ENCODE results near the gene RAB40B. TPM values are rescaled to one million over a fixed set of nuclear protein-coding genes. Genes with fewer than 3 reads are reported as not detected.

The RAB40B gene
- total RNA-seq, 6 experiments from 2014 or later, result 3.7 to 12.5 (median 9.3) TPM

DNA sequence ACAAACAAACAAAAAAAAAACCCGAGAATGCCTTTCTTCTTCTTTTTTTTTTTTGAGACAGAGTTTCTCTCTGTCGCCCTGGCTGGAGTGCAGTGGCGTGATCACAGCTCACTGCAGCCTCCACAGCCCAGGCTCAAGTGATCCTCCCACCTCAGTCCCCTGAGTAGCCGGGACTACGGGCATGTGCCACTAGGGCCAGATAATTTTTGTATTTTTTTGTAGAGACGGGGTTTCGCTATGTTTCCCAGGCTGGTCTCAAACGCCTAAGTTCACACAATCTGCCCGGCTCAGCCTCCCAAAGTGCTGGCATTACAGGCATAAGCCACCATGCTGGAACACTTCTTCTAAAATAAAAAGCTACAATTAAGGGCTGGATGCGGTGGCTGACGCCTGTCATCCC is 33.3 kb downstream of the RAB40B start:
- H3K9me3 ChIP-seq, result no peaks in the 10 kb centered on the region
- no peak overlapping the region for H3K27ac ChIP-seq
- DNase-seq, result peak in 1 of 3 donors; percentile 3
- 75% methylated on average over 7 of the region's 11 CpGs for WGBS (ENCODE audit: insufficient coverage, low coverage, low lambda C conversion rate, missing lambda C conversion rate)
- no peak overlapping the region for H3K4me3 ChIP-seq
- H3K27me3 ChIP-seq, result no peaks in the 10 kb centered on the region
- no peaks in the 10 kb centered on the region for H3K4me1 ChIP-seq
- ATAC-seq, result no peak
- H3K36me3 ChIP-seq, result no peaks in the 10 kb centered on the region
- TF ChIP-seq CTCF (IDR thresholded peaks at IDR 0.05) (no peak), POLR2A (IDR thresholded peaks at IDR 0.05) (no peak)
- intact Hi-C loops (cut with DNase I), result loop anchor here in 1 of 2 donors (10.0 kb wide), 1 partner anchor 90 kb away; the partner anchor contains the start of gene TBCD

DNA sequence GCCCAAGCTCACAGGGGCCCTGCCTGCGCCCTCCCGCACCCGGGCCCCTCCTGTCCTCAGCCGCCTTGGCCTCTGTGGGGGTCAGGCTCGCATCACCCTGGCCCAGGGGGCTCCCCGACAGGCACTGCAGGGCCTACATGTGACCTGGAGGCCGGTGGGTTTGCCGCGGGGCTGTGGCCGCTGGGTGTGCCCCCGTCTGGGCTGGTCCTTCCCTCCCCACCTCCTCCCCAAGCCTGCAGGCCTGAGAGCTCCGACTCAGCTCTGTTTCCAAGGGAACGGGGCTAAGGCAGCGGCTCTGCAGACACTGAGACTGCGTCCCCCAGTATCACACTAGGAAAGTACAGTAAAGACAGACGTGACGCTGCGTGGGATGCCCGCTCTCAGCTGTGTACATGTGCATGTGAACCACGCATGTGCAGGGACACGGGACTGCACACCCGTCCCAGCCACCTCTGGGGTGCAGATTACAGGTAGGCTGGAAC is 33.8 kb downstream of the RAB40B start:
- Histone ChIP-seq H3K4me3 (no peak overlapping the region), H3K27ac (no peak overlapping the region), H3K36me3 (no peaks in the 10 kb centered on the region), H3K9me3 (no peaks in the 10 kb centered on the region), H3K27me3 (no peaks in the 10 kb centered on the region), H3K4me1 (no peaks in the 10 kb centered on the region)
- ATAC-seq (no peak), DNase-seq (peak in 2 of 3 donors; percentile 10 to 42)
- 80% methylated on average over 2 of the region's 22 CpGs for WGBS (ENCODE audit: insufficient coverage, low coverage, low lambda C conversion rate, missing lambda C conversion rate)
- intact Hi-C loops (cut with DNase I), result loop anchor here in 1 of 2 donors (10.0 kb wide), 1 partner anchor 90 kb away; the partner anchor contains the start of gene TBCD
- no peak for TF ChIP-seq POLR2A (IDR thresholded peaks at IDR 0.05)
- no peak for TF ChIP-seq CTCF (IDR thresholded peaks at IDR 0.05)

- TF ChIP-seq POLR2A (IDR thresholded peaks at IDR 0.05), result no peak
- no peak for TF ChIP-seq CTCF (IDR thresholded peaks at IDR 0.05)
- Histone ChIP-seq H3K4me3 (no peak overlapping the region), H3K36me3 (no peaks in the 10 kb centered on the region), H3K4me1 (no peaks in the 10 kb centered on the region), H3K27me3 (no peaks in the 10 kb centered on the region), H3K9me3 (no peaks in the 10 kb centered on the region), H3K27ac (no peak overlapping the region)
- intact Hi-C loops (cut with DNase I), result loop anchor here in 1 of 2 donors (10.0 kb wide), 1 partner anchor 91 kb away; the partner anchor contains the start of gene TBCD
- ATAC-seq (no peak), DNase-seq (no peak)
- WGBS (ENCODE audit: insufficient coverage, low coverage, low lambda C conversion rate, missing lambda C conversion rate), result 100% methylated on average over 3 of the region's 17 CpGs
These were observed 34.3 kb downstream of the RAB40B start for GRCh38 chr17:82664276-82664575.

DNA sequence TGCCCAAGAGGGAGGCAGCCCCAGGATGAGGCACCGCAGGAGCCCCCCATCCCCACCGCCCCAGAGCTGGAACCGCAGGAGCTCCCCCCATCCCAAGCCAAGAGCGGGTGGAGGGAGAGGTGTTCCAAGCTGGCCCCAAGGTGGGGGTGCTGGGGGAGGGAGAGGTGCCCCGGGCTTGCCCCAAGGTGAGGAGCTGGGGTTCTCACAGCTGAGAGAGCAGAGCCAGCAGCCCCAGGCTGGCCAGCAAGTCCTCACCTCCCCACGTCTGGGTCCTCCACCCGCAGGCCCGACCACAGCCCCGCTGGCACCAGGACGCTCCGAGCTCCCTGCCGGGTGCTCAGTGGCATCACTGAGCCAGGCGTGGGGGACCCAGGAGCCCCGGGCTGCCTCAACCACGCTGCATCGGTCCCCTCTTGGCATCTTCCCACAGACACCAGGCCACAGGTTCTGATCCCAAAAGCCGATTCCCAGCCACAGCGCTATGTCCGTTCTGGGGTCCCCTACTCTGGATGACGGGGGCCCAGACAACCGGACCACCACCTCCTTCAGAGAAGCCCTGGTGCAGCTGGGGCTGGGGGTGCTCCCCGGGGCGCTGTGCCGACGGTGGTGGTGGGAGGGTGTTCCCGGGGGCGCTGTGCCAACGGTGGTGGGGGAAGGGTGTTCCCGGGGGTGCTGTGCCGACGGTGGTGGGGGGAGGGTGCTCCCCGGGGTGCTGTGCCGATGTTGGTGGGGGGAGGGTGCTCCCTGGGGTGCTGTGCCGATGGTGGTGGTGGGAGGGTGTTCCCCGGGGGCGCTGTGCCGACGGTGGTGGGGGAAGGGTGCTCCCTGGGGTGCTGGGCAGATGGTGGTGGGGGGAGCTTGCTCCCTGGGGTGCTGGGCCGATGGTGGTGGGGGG is 34.9 kb downstream of the RAB40B start:
- no peaks in the 10 kb centered on the region for H3K36me3 ChIP-seq
- H3K27ac ChIP-seq, result no peak overlapping the region
- intact Hi-C loops (cut with DNase I), result loop anchor here in 1 of 2 donors (10.0 kb wide), 1 partner anchor 91 kb away; the partner anchor contains the start of gene TBCD
- H3K4me1 ChIP-seq, result no peaks in the 10 kb centered on the region
- no peaks in the 10 kb centered on the region for H3K27me3 ChIP-seq
- H3K9me3 ChIP-seq, result no peaks in the 10 kb centered on the region
- no peak overlapping the region for H3K4me3 ChIP-seq
- ATAC-seq (no peak), DNase-seq (peak in 2 of 3 donors; percentile 21 to 50)
- TF ChIP-seq POLR2A (IDR thresholded peaks at IDR 0.05) (no peak), CTCF (IDR thresholded peaks at IDR 0.05) (no peak)
- WGBS (ENCODE audit: insufficient coverage, low coverage, low lambda C conversion rate, missing lambda C conversion rate), result 85% methylated on average over 9 of the region's 39 CpGs

All from right lobe of liver (tissue), 6 donors.